Skin of body (tissue), 2 donors: ENCODE results near the gene TSSK2. TPM values are rescaled to one million over a fixed set of nuclear protein-coding genes. Genes with fewer than 3 reads are reported as not detected.
A peak's percentile ranks its signal among the peaks of the same experiment; 100 is the strongest.
"Not testable (repeated sequence)": the region's sequence is repeated elsewhere in the genome, so short reads cannot be mapped to it uniquely, and the experiment has no call there.

ENCODE experiments used
- DNase-seq: peaks from one replicate; lab custom pipeline; 2025; lab: John Stamatoyannopoulos, UW
- total RNA-seq: library from RNA; depleted of rRNA; stranded (reverse); fragments of >200 nt; gene quantifications from one replicate; pipeline ENCODE4 v1.2.3, GENCODE V29; 2014

The TSSK2 gene
- total RNA-seq, result not detected

GRCh38 chr22:19130959-19131684 is at the start of gene TSSK2:
Gene TSSK2 (plus strand): TSS chr22:19131308. CDS start chr22:19131400, 92 bp downstream.
- DNase-seq, result no peak

GRCh38 chr22:19081351-19081750 is 49.8 kb upstream of the TSSK2 start:
- DNase-seq, result no peak

GRCh38 chr22:19082101-19082500 is 49.0 kb upstream of the TSSK2 start:
- DNase-seq, result no peak

- no peak for DNase-seq
Measured at GRCh38 chr22:19082793-19083192, 48.3 kb upstream of the TSSK2 start.

- not testable (repeated sequence) for DNase-seq
Measured at GRCh38 chr22:19084126-19084525, 47.0 kb upstream of the TSSK2 start.

GRCh38 chr22:19084586-19084985 is 46.5 kb upstream of the TSSK2 start:
- not testable (repeated sequence) for DNase-seq

- peak; percentile 9 for DNase-seq
Measured at GRCh38 chr22:19085233-19085718, 45.8 kb upstream of the TSSK2 start.

- DNase-seq, result no peak
Measured at GRCh38 chr22:19086417-19086816, 44.7 kb upstream of the TSSK2 start.

GRCh38 chr22:19086896-19087295 is 44.2 kb upstream of the TSSK2 start:
- no peak for DNase-seq

- no peak for DNase-seq
Measured at GRCh38 chr22:19088866-19089595, 42.1 kb upstream of the TSSK2 start.

- DNase-seq, result no peak
Measured at GRCh38 chr22:19090183-19090582, 40.9 kb upstream of the TSSK2 start.

- no peak for DNase-seq
Measured at GRCh38 chr22:19090586-19091127, 40.5 kb upstream of the TSSK2 start.

- no peak for DNase-seq
Measured at GRCh38 chr22:19092725-19093124, 38.4 kb upstream of the TSSK2 start.

- DNase-seq, result no peak
Measured at GRCh38 chr22:19094393-19094997, 36.6 kb upstream of the TSSK2 start.

GRCh38 chr22:19096555-19096954 is 34.6 kb upstream of the TSSK2 start:
- DNase-seq, result no peak

GRCh38 chr22:19097518-19097917 is 33.6 kb upstream of the TSSK2 start:
- no peak for DNase-seq

- DNase-seq, result no peak
Measured at GRCh38 chr22:19098157-19098556, 33.0 kb upstream of the TSSK2 start.

GRCh38 chr22:19103880-19104821 is 27.0 kb upstream of the TSSK2 start:
- DNase-seq, result peak; percentile 84

GRCh38 chr22:19105456-19105855 is 25.7 kb upstream of the TSSK2 start:
- no peak for DNase-seq

- DNase-seq, result no peak
Measured at GRCh38 chr22:19105867-19106802, 25.0 kb upstream of the TSSK2 start.
